ENCODE measurements around the gene PDGFA. TPM values are rescaled to one million over a fixed set of nuclear protein-coding genes. Genes with fewer than 3 reads are reported as not detected.
A peak's percentile ranks its signal among the peaks of the same experiment; 100 is the strongest.

Gene PDGFA
- total and polyA plus RNA-seq, 4 experiments from 2014 or later: 0.20 TPM; not detected in 3

DNA sequence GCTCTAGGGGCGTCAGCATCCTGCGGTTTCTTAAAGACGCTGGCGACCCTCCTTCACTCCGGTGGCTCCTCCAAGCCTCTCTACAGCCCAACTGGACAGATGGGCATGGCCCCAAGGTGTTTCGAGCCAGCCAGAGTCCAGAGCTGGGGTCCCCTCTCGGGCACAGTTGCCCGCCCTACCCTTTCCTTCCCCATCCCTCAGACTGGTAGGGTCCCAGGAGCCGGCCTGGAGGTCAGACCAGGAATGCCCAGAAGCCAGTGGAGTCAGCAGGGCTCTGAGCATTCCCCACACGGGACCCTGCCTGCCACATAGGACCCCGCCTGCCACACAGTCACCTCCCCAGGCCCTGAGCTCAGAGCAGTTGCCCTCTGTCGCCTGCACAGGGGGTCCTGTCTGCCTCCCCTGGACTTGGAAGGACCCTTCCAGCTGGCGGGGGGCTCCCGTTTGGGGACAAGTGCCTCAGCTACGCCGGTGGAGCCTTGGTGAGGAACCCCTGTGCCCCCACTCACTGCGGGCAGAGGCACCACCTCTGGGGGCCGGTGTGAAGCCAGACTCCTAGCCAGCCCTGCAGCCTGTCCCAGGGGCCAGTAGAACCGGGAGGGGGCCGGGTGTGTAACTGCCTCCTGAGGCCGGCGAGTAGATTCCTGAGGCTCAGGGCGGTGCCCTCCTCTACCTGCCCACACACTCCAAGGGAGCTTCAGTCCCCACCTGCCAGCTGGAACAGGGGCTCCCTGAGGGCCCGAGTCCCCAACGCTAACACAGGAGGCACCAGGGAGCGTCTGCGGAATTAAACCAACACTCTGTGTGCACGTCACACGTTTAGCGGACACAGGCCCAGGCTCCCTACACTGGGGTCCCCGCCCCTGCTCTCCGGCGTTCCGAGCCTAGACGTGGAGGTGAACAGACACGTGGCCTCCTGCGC is 19.4 kb upstream of the PDGFA start:
- ChIA-PET POLR2A (ENCODE audit: partially characterized antibody) (no interaction called here), CTCF (ENCODE audit: partially characterized antibody) (no interaction called here)
- Histone ChIP-seq H3K9me3 (ENCODE audit: control insufficient read depth in 1 of 2, low read length in 2 of 2) (no peaks in the 10 kb centered on the region), H3K4me1 (ENCODE audit: insufficient read depth, low read length) (no peaks in the 10 kb centered on the region), H3K36me3 (ENCODE audit: insufficient read depth, low read length) (no peaks in the 10 kb centered on the region), H3K27me3 (ENCODE audit: insufficient read depth, low read length) (no peaks in the 10 kb centered on the region), H3K4me3 (ENCODE audit: low read length in 2 of 2) (no peak overlapping the region), H3K27ac (ENCODE audit: low read depth, low read length) (no peak overlapping the region)
- Mint-ChIP-seq H3K4me3 (no peak overlapping the region), H3K4me1 (no peaks in the 10 kb centered on the region), H3K27me3 (no peaks in the 10 kb centered on the region), H3K36me3 (no peaks in the 10 kb centered on the region), H3K9me3 (peaks cover 0 to 2% (median under 1%) of the 10 kb centered on the region in 8 donors), H3K27ac (no peak overlapping the region)
- intact Hi-C loops (cut with micrococcal nuclease): no loop called here
- DNase-seq: no peak

DNA sequence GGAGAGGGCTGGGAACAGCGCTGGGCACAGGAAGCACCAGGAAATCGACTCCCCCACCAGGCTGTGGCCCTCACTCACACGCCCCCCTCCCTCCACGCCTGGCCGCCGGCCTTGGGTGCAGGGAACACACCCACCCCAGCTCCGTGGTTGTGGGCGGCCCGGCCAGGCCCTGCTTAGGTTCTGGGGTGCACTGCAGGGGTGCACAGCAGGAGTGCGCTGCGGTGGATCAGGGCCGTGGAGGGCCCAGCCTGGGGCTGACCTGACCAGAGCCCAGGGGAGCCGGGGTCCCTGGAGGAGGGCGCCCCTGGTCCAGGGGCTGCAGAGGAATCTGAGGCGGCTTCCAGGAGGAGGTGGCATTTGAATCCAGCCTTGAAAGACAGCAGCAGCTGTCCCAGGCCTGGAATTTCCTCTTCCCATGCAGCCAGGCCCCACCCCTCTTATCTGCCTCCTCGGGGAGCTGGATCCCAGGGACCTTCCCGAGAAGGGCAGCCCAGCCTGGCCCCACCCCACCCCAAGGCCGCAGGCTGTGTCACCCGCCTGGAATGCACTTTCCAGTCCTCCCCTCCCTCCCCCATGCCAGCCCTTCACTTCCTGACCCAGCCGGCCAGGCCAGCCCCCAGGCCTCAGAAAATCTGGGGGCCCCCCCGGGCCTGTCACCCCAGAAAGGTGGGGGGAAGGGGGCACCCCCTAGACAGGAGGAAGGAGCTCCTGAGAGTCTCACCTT is 18.4 kb upstream of the PDGFA start:
- DNase-seq: no peak
- intact Hi-C loops (cut with micrococcal nuclease): no loop called here
- Histone ChIP-seq H3K36me3 (ENCODE audit: insufficient read depth, low read length) (no peaks in the 10 kb centered on the region), H3K27me3 (ENCODE audit: insufficient read depth, low read length) (no peaks in the 10 kb centered on the region), H3K27ac (ENCODE audit: low read depth, low read length) (no peak overlapping the region), H3K9me3 (ENCODE audit: control insufficient read depth in 1 of 2, low read length in 2 of 2) (no peaks in the 10 kb centered on the region), H3K4me1 (ENCODE audit: insufficient read depth, low read length) (no peaks in the 10 kb centered on the region), H3K4me3 (ENCODE audit: low read length in 2 of 2) (no peak overlapping the region)
- Mint-ChIP-seq H3K27ac (no peak overlapping the region), H3K9me3 (peaks cover 0 to 2% (median under 1%) of the 10 kb centered on the region in 8 donors), H3K27me3 (no peaks in the 10 kb centered on the region), H3K4me1 (no peaks in the 10 kb centered on the region), H3K36me3 (no peaks in the 10 kb centered on the region), H3K4me3 (no peak overlapping the region)
- POLR2A ChIA-PET (ENCODE audit: partially characterized antibody): no interaction called here
- CTCF ChIA-PET (ENCODE audit: partially characterized antibody): no interaction called here

DNA sequence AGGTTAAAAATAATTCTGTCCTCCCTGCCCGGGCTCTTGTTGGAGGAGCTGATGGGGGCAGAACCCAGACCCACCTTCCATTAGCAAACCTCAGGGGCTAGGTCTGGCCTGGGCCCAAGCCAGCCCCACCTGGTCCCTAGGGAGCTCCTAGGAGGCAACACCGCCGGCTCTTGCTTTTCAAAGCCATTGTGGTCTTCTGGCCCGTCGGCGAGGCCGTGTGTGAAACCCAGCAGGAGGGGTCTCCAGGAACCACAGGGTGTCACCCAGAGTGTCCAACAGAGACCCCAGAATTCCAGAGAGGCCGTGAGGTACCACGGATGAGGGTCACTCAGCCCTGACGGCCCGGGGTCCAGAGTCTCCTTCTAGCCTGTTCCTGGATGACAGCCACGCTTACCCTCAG is 16.6 kb upstream of the PDGFA start:
- H3K27me3 ChIP-seq (ENCODE audit: insufficient read depth, low read length): no peaks in the 10 kb centered on the region
- no peaks in the 10 kb centered on the region for H3K9me3 ChIP-seq (ENCODE audit: control insufficient read depth in 1 of 2, low read length in 2 of 2)
- intact Hi-C loops (cut with micrococcal nuclease): no loop called here
- CTCF ChIA-PET (ENCODE audit: partially characterized antibody): interaction anchor here (0.6 kb wide), 1 partner anchor 172 kb away, joined by 4 read pairs; no protein-coding TSS in a partner anchor
- Mint-ChIP-seq H3K9me3 (peaks cover 0 to 2% (median 0%) of the 10 kb centered on the region in 8 donors), H3K4me1 (no peaks in the 10 kb centered on the region), H3K4me3 (no peak overlapping the region), H3K36me3 (no peaks in the 10 kb centered on the region), H3K27me3 (no peaks in the 10 kb centered on the region), H3K27ac (no peak overlapping the region)
- H3K36me3 ChIP-seq (ENCODE audit: insufficient read depth, low read length): no peaks in the 10 kb centered on the region
- no peaks in the 10 kb centered on the region for H3K4me1 ChIP-seq (ENCODE audit: insufficient read depth, low read length)
- no peak for DNase-seq
- no peak overlapping the region for H3K27ac ChIP-seq (ENCODE audit: low read depth, low read length)
- no peak overlapping the region for H3K4me3 ChIP-seq (ENCODE audit: low read length in 2 of 2)
- POLR2A ChIA-PET (ENCODE audit: partially characterized antibody): no interaction called here

DNA sequence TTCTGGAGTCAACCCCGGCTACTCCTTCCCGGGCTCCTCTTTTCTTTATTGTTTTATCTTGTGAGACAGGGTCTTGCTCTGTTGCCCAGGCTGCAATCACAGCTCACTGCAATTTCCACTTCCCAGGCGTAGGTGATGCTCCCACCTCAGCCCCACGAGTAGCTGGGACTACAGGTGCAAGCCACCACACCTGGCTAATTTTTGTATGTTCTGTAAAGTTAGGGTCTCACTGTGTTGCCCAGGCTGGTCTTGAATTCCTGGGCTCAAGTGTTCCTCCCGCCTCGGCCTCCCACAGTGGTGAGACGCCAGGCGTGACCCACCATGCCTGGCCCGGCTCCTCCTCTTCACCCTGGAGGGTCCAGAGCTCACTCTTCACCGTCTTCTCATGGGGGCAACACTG is 15.3 kb upstream of the PDGFA start:
- Mint-ChIP-seq H3K36me3 (no peaks in the 10 kb centered on the region), H3K27me3 (peaks cover 0 to 3% of the 10 kb centered on the region in 2 donors), H3K4me3 (no peak overlapping the region), H3K4me1 (no peaks in the 10 kb centered on the region), H3K27ac (no peak overlapping the region), H3K9me3 (no peaks in the 10 kb centered on the region)
- H3K36me3 ChIP-seq (ENCODE audit: insufficient read depth, low read length): no peaks in the 10 kb centered on the region
- no peaks in the 10 kb centered on the region for H3K27me3 ChIP-seq (ENCODE audit: insufficient read depth, low read length)
- intact Hi-C loops (cut with micrococcal nuclease): no loop called here
- no peaks in the 10 kb centered on the region for H3K9me3 ChIP-seq (ENCODE audit: control insufficient read depth in 1 of 2, low read length in 2 of 2)
- H3K4me3 ChIP-seq (ENCODE audit: low read length in 2 of 2): no peak overlapping the region
- H3K27ac ChIP-seq (ENCODE audit: low read depth, low read length): no peak overlapping the region
- ChIA-PET POLR2A (ENCODE audit: partially characterized antibody) (no interaction called here), CTCF (ENCODE audit: partially characterized antibody) (no interaction called here)
- no peaks in the 10 kb centered on the region for H3K4me1 ChIP-seq (ENCODE audit: insufficient read depth, low read length)
- no peak for DNase-seq

DNA sequence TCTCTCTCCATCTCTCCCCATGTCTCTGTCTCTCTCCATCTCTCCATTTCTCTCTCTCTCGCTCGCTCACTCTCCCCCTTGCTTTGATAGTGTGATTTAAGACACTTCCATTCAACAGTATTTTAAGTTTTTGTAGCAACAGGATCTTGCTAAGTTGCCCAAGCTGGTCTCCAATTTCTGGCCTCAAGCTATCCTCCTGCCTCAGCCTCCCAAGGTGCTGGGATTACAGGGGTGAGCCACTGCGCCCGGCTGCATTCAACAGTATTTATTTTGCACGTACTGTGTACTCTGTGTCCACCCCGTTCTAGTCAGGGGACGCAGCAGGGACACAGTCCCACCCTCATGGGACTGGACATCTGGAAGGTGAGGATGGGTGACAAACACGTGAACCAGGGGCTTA is 14.4 kb upstream of the PDGFA start:
- H3K36me3 ChIP-seq (ENCODE audit: insufficient read depth, low read length): no peaks in the 10 kb centered on the region
- Mint-ChIP-seq H3K9me3 (no peaks in the 10 kb centered on the region), H3K4me3 (peak overlapping the region in 1 of 8 donors; percentile 53), H3K27me3 (peaks cover 0 to 4% of the 10 kb centered on the region in 2 donors), H3K36me3 (no peaks in the 10 kb centered on the region), H3K4me1 (no peaks in the 10 kb centered on the region), H3K27ac (peak overlapping the region in 1 of 7 donors; percentile 15)
- ChIA-PET CTCF (ENCODE audit: partially characterized antibody) (no interaction called here), POLR2A (ENCODE audit: partially characterized antibody) (no interaction called here)
- H3K27me3 ChIP-seq (ENCODE audit: insufficient read depth, low read length): no peaks in the 10 kb centered on the region
- no peak overlapping the region for H3K4me3 ChIP-seq (ENCODE audit: low read length in 2 of 2)
- no peak overlapping the region for H3K27ac ChIP-seq (ENCODE audit: low read depth, low read length)
- no peak for DNase-seq
- no peaks in the 10 kb centered on the region for H3K4me1 ChIP-seq (ENCODE audit: insufficient read depth, low read length)
- no peaks in the 10 kb centered on the region for H3K9me3 ChIP-seq (ENCODE audit: control insufficient read depth in 1 of 2, low read length in 2 of 2)
- intact Hi-C loops (cut with micrococcal nuclease): no loop called here

DNA sequence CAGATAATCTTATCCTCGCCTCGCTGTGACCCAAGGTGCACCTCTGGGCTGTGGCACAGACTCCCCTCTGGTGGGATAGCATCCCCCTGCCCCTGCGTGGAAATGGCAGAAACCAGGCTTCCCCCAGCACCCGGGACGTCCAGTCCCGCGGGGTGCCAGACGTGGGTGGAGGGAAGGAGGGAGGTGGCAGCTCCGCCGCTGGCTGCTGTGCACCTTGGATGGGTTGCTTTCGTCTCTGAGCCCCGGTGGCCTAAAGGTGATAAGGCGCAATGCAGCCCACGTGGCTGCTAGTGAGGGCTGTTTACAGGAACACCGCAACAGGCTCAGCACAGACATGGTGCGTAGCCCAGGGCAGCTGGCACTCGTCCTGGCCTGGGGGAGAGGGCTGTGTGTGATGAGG is 13.6 kb upstream of the PDGFA start:
- Mint-ChIP-seq H3K27ac (no peak overlapping the region), H3K36me3 (no peaks in the 10 kb centered on the region), H3K4me3 (no peak overlapping the region), H3K27me3 (peaks cover 0 to 4% of the 10 kb centered on the region in 2 donors), H3K9me3 (no peaks in the 10 kb centered on the region), H3K4me1 (no peaks in the 10 kb centered on the region)
- Histone ChIP-seq H3K27me3 (ENCODE audit: insufficient read depth, low read length) (no peaks in the 10 kb centered on the region), H3K4me3 (ENCODE audit: low read length in 2 of 2) (no peak overlapping the region), H3K9me3 (ENCODE audit: control insufficient read depth in 1 of 2, low read length in 2 of 2) (no peaks in the 10 kb centered on the region), H3K4me1 (ENCODE audit: insufficient read depth, low read length) (no peaks in the 10 kb centered on the region), H3K27ac (ENCODE audit: low read depth, low read length) (no peak overlapping the region), H3K36me3 (ENCODE audit: insufficient read depth, low read length) (no peaks in the 10 kb centered on the region)
- ChIA-PET POLR2A (ENCODE audit: partially characterized antibody) (no interaction called here), CTCF (ENCODE audit: partially characterized antibody) (no interaction called here)
- DNase-seq: no peak
- intact Hi-C loops (cut with micrococcal nuclease): no loop called here

DNA sequence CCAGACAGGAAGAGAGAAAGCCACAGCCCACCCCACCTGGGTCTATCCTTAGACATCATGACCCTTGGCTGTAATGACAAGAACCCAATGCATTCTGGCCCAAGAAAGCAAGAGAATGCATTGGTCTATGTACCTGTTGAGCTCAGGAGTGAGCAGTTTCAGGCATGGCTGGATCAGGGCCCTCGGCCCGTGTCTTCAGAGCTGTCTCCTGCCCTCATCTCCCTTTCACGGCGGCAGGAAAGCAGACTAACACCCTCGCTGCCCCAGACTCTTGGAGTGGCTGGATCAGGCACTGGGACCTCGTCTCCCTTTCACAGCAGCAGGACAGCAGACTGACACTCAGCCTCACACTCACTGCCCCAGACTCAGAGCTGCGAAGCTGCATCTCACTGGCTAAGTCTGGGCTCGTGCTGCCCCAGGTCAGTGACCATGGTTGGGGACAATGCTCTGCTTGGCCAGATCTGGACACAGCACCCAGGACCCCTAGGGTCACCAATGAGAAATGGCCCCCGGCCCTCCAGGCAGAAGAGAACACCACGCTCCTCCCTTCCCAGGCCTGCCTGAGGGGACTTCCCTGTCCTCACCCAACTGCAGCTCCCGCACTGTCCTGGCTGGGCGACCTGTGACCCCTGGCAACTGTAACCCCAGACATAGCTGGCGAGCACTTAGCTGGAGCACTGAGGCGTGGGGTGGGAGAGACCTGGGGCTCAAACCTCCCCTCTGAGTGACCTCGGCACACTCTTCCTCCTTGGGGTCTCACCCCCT is 12.9 kb upstream of the PDGFA start:
- no peak overlapping the region for H3K27ac Mint-ChIP-seq
- CTCF ChIA-PET (ENCODE audit: partially characterized antibody): no interaction called here
- H3K9me3 ChIP-seq (ENCODE audit: control insufficient read depth in 1 of 2, low read length in 2 of 2): no peaks in the 10 kb centered on the region
- H3K4me1 ChIP-seq (ENCODE audit: insufficient read depth, low read length): no peaks in the 10 kb centered on the region
- no peaks in the 10 kb centered on the region for H3K36me3 Mint-ChIP-seq
- DNase-seq: no peak
- H3K9me3 Mint-ChIP-seq: no peaks in the 10 kb centered on the region
- intact Hi-C loops (cut with micrococcal nuclease): no loop called here
- no peak overlapping the region for H3K27ac ChIP-seq (ENCODE audit: low read depth, low read length)
- no peak overlapping the region for H3K4me3 ChIP-seq (ENCODE audit: low read length in 2 of 2)
- H3K27me3 Mint-ChIP-seq: peaks cover 0 to 4% of the 10 kb centered on the region in 2 donors
- H3K4me1 Mint-ChIP-seq: no peaks in the 10 kb centered on the region
- no peak overlapping the region for H3K4me3 Mint-ChIP-seq
- POLR2A ChIA-PET (ENCODE audit: partially characterized antibody): no interaction called here
- no peaks in the 10 kb centered on the region for H3K36me3 ChIP-seq (ENCODE audit: insufficient read depth, low read length)
- no peaks in the 10 kb centered on the region for H3K27me3 ChIP-seq (ENCODE audit: insufficient read depth, low read length)
